HCT116 (cell line): ENCODE data around the gene DDOST. TPM values are rescaled to one million over a fixed set of nuclear protein-coding genes. Genes with fewer than 3 reads are reported as not detected.

ENCODE experiments used
- ATAC-seq: fragments of 200-7000 bp; cut with Tn5 transposase; 2 replicates; pipeline ENCODE4 v1.9.1; 2020; ENCODE audit warnings: mild to moderate bottlenecking, moderate library complexity
- BruUV-seq: library from RNA; stranded (reverse); fragments of 400-500 nt; replicated peaks from 2 replicates; lab custom pipeline; 2021; lab: Mats Ljungman, UMichigan
- CTCF ChIA-PET: fragments of 300-600 bp; sonication (Branson Sonifier 250); formaldehyde crosslinking; loops from one replicate; lab custom pipeline; 2021; ENCODE audit warnings: antibody characterized with exemption; lab: Charles Lee
- POLR2A ChIA-PET: fragments of 300-600, 350-600 bp; sonication (Branson Sonifier 250); formaldehyde crosslinking; loops from one replicate; lab custom pipeline; 2021; ENCODE audit warnings: antibody characterized with exemption; lab: Charles Lee
- RAD21 ChIA-PET, 2 experiments: fragments of 300-600 bp; sonication (Branson Sonifier 250); formaldehyde crosslinking; loops; one replicate each; lab custom pipeline; 2023; ENCODE audit warnings: low total read pairs in 2 of 2; ENCODE audit not compliant: uncharacterized antibody in 2 of 2, unreplicated experiment in 2 of 2, low non-redundant PET in 1 of 2; lab: Charles Lee
- DNase-seq: peaks from one replicate; pipeline ENCODE4 v3.0.0-alpha.2; 2010; ENCODE audit warnings: low read depth, low spot score
- H2AFZ ChIP-seq: fragments of 200-600 bp; shearing (Covaris generic), sonication (generic); 2 replicates; pipeline ENCODE4 v1.6.1; 2017; ENCODE audit warnings: low read depth, mixed run types, mixed read lengths, antibody characterized with exemption, low read length; ENCODE audit not compliant: poor library complexity, severe bottlenecking
- H3K27ac ChIP-seq: 2 replicates; pipeline ENCODE4 v1.5.1; 2012; ENCODE audit warnings: low read depth, low read length
- H3K27me3 ChIP-seq: fragments of 200-600 bp; sonication (generic); 2 replicates; pipeline ENCODE4 v1.6.1; 2016; ENCODE audit warnings: mixed run types, low read length, mixed read lengths; ENCODE audit not compliant: insufficient read depth
- H3K36me3 ChIP-seq, 2 experiments: fragments of 200-500 bp in 1 of 2; fragments of 200-600 bp in 1 of 2; sonication (Bioruptor generic) in 1 of 2; sonication (generic) in 1 of 2; 2 replicates each; pipeline versions ENCODE4 v1.5.1 to v1.6.1; 2014 to 2016; ENCODE audit warnings: low read length in 2 of 2, inconsistent platforms in 1 of 2, mixed read lengths in 1 of 2, mixed run types in 1 of 2; ENCODE audit not compliant: insufficient read depth in 2 of 2, control insufficient read depth in 1 of 2
- H3K4me1 ChIP-seq, 2 experiments: fragments of 200-600 bp in 1 of 2; sonication (generic) in 1 of 2; 2 replicates each; pipeline versions ENCODE4 v1.5.1 to v1.6.1; 2012 to 2017; ENCODE audit warnings: low read length in 2 of 2, inconsistent platforms in 1 of 2, mild to moderate bottlenecking in 1 of 2, mixed read lengths in 1 of 2, mixed run types in 1 of 2, moderate library complexity in 1 of 2; ENCODE audit not compliant: insufficient read depth in 2 of 2, control insufficient read depth in 1 of 2
- H3K4me2 ChIP-seq: fragments of 200-600 bp; sonication (generic); 2 replicates; pipeline ENCODE4 v1.6.1; 2017; ENCODE audit warnings: mixed run types, low read length, mixed read lengths
- H3K4me3 ChIP-seq, 2 experiments: fragments of 200-600 bp in 1 of 2; sonication (generic) in 1 of 2; replicated peaks in 1 of 2; 2 replicates each; pipeline ENCODE4 v1.5.1; 2011 to 2016; ENCODE audit warnings: low read length in 2 of 2, control low read depth in 1 of 2, low read depth in 1 of 2, mild to moderate bottlenecking in 1 of 2, mixed read lengths in 1 of 2, mixed run types in 1 of 2
- H3K79me2 ChIP-seq: fragments of 200-600 bp; sonication (generic); 2 replicates; pipeline ENCODE4 v1.6.1; 2017; ENCODE audit warnings: mild to moderate bottlenecking, mixed run types, low read length, moderate library complexity, mixed read lengths; ENCODE audit not compliant: insufficient read depth
- H3K9ac ChIP-seq: fragments of 200-600 bp; sonication (generic); 2 replicates; pipeline ENCODE4 v1.6.1; 2016; ENCODE audit warnings: low read length, mixed read lengths
- H3K9me2 ChIP-seq: fragments of 200-600 bp; sonication (generic), shearing (Covaris generic); 2 replicates; pipeline ENCODE4 v1.6.1; 2017; ENCODE audit warnings: mixed run types, mild to moderate bottlenecking, moderate library complexity; ENCODE audit not compliant: insufficient read depth
- H3K9me3 ChIP-seq, 2 experiments: fragments of 200-500 bp in 1 of 2; fragments of 200-600 bp in 1 of 2; sonication (Bioruptor generic) in 1 of 2; sonication (generic) in 1 of 2; 2 replicates each; pipeline ENCODE4 v1.6.1; 2014 to 2017; ENCODE audit warnings: low read length in 2 of 2, mixed read lengths in 2 of 2, inconsistent platforms in 1 of 2, low read depth in 1 of 2, mild to moderate bottlenecking in 1 of 2, mixed run types in 1 of 2, moderate library complexity in 1 of 2; ENCODE audit not compliant: control insufficient read depth in 1 of 2, insufficient read depth in 1 of 2
- H4K20me1 ChIP-seq: fragments of 200-600 bp; sonication (generic), shearing (Covaris generic); 2 replicates; pipeline ENCODE4 v1.6.1; 2017; ENCODE audit warnings: mixed run types, mild to moderate bottlenecking, moderate library complexity; ENCODE audit not compliant: insufficient read depth
- ATF3 ChIP-seq: IDR thresholded peaks from 2 replicates; pipeline ENCODE4 v1.6.1; 2012
- CBX3 ChIP-seq: IDR thresholded peaks from 2 replicates; pipeline ENCODE4 v1.6.1; 2012; ENCODE audit warnings: low read depth
- ELF1 ChIP-seq: IDR thresholded peaks from 2 replicates; pipeline ENCODE4 v1.6.1; 2012; ENCODE audit warnings: low read depth, borderline replicate concordance
- EZH2 ChIP-seq: fragments of 200-600 bp; sonication (generic); IDR thresholded peaks from 2 replicates; pipeline ENCODE4 v1.6.1; 2017; ENCODE audit warnings: antibody characterized with exemption, mixed run types
- JUND ChIP-seq: IDR thresholded peaks from 2 replicates; pipeline ENCODE4 v1.6.1; 2012
- POLR2A ChIP-seq: IDR thresholded peaks from 2 replicates; pipeline ENCODE4 v1.7.0; 2011; ENCODE audit warnings: borderline replicate concordance; ENCODE audit not compliant: insufficient read depth, insufficient read length; ENCODE audit errors: extremely low read depth
- POLR2AphosphoS5 ChIP-seq: IDR thresholded peaks from 2 replicates; pipeline ENCODE4 v1.6.1; 2011; ENCODE audit warnings: mild to moderate bottlenecking, low read depth, low read length, moderate library complexity
- RAD21 ChIP-seq: IDR thresholded peaks from 2 replicates; pipeline ENCODE4 v1.6.1; 2012; ENCODE audit warnings: low read depth, mild to moderate bottlenecking
- SIN3A ChIP-seq: IDR thresholded peaks from 2 replicates; pipeline ENCODE4 v1.6.1; 2012; ENCODE audit warnings: low read depth
- SP1 ChIP-seq: IDR thresholded peaks from 2 replicates; pipeline ENCODE4 v1.6.1; 2012; ENCODE audit warnings: low read depth
- SRF ChIP-seq: IDR thresholded peaks from 2 replicates; pipeline ENCODE4 v1.6.1; 2012; ENCODE audit warnings: low read depth
- TCF7L2 ChIP-seq: IDR thresholded peaks from 2 replicates; pipeline ENCODE4 v1.7.0; 2011; ENCODE audit warnings: borderline replicate concordance, inconsistent platforms; ENCODE audit not compliant: insufficient read depth, insufficient read length; ENCODE audit errors: extremely low read depth
- ZBTB33 ChIP-seq: IDR thresholded peaks from 2 replicates; pipeline ENCODE4 v1.6.1; 2011; ENCODE audit warnings: mild to moderate bottlenecking, low read length, moderate library complexity; ENCODE audit not compliant: insufficient replicate concordance; ENCODE audit errors: extremely low read depth
- ZFX ChIP-seq: fragments of 450-650 bp; IDR thresholded peaks from 2 replicates; pipeline ENCODE4 v1.6.1; 2017
- intact Hi-C: fragments of 100-400 bp; cut with micrococcal nuclease; formaldehyde crosslinking; loops from 2 replicates; pipeline ENCODE4 v1.10.0; 2022
- total RNA-seq: library from RNA; stranded (reverse); gene quantifications from one replicate; pipeline ENCODE4 v1.2.1, GENCODE V29; 2021; ENCODE audit not compliant: unreplicated experiment
- TF ChIP-seq, protein P1 (sequence below): IDR thresholded peaks from 2 replicates; pipeline ENCODE4 v1.6.1; 2012; ENCODE audit warnings: low read depth
- TF ChIP-seq, protein P2 (sequence below), 3 experiments: fragments of 200-600 bp in 1 of 3; sonication (generic) in 1 of 3; IDR thresholded peaks in 2 of 3; conservative IDR thresholded peaks in 1 of 3; 2 replicates each; pipeline ENCODE4 v1.5.1; 2012 to 2017; ENCODE audit warnings: low read depth in 2 of 3, low read length in 2 of 3, antibody characterized with exemption in 1 of 3, borderline replicate concordance in 1 of 3, control low read depth in 1 of 3, mild to moderate bottlenecking in 1 of 3, mixed read lengths in 1 of 3, mixed run types in 1 of 3, moderate library complexity in 1 of 3; ENCODE audit not compliant: insufficient read depth in 1 of 3

DDOST gene
- total RNA-seq, 1 experiment from 2014 or later: 387 TPM

DNA sequence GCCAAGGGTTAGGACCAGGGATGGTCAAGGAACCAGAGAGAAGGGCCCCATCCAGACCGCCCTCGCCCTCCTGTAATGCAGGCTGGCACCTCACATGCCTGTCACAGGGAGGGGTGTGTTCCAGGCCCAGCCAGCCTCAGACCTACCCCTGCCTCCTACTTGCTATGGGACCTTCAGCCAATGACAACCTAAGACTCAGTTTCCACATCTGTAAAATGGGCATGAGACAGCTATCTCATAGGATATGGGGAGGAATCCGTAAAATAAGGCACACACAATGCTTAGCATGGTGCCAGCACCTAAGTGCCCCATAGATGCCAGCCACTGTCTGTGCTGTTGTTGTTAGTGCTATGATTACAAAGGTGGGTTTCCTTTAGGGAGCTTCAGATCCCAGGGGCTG lies 48.7 kb upstream of the DDOST start:
- Histone ChIP-seq H3K36me3 (no peaks in the 10 kb centered on the region), H3K9me3 (no peaks in the 10 kb centered on the region), H3K4me2 (no peak overlapping the region), H4K20me1 (no peaks in the 10 kb centered on the region), H3K9me2 (no peaks in the 10 kb centered on the region), H3K27ac (no peak overlapping the region), H3K79me2 (no peaks in the 10 kb centered on the region), H3K9ac (no peak overlapping the region), H3K27me3 (no peaks in the 10 kb centered on the region), H2AFZ (no peak overlapping the region), H3K4me1 (no peaks in the 10 kb centered on the region), H3K4me3 (no peak overlapping the region)
- no TSS peak for BruUV-seq
- ChIA-PET CTCF (no interaction called here), RAD21 (no interaction called here), POLR2A (no interaction called here)
- TF ChIP-seq RAD21 (no peak), ZFX (no peak), POLR2A (no peak), ELF1 (no peak), SRF (no peak), SIN3A (no peak), POLR2AphosphoS5 (no peak), CBX3 (no peak), JUND (no peak), TCF7L2 (no peak), EZH2 (no peak), ATF3 (no peak), SP1 (no peak), ZBTB33 (no peak)
- TF ChIP-seq, protein P1, sequence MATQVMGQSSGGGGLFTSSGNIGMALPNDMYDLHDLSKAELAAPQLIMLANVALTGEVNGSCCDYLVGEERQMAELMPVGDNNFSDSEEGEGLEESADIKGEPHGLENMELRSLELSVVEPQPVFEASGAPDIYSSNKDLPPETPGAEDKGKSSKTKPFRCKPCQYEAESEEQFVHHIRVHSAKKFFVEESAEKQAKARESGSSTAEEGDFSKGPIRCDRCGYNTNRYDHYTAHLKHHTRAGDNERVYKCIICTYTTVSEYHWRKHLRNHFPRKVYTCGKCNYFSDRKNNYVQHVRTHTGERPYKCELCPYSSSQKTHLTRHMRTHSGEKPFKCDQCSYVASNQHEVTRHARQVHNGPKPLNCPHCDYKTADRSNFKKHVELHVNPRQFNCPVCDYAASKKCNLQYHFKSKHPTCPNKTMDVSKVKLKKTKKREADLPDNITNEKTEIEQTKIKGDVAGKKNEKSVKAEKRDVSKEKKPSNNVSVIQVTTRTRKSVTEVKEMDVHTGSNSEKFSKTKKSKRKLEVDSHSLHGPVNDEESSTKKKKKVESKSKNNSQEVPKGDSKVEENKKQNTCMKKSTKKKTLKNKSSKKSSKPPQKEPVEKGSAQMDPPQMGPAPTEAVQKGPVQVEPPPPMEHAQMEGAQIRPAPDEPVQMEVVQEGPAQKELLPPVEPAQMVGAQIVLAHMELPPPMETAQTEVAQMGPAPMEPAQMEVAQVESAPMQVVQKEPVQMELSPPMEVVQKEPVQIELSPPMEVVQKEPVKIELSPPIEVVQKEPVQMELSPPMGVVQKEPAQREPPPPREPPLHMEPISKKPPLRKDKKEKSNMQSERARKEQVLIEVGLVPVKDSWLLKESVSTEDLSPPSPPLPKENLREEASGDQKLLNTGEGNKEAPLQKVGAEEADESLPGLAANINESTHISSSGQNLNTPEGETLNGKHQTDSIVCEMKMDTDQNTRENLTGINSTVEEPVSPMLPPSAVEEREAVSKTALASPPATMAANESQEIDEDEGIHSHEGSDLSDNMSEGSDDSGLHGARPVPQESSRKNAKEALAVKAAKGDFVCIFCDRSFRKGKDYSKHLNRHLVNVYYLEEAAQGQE: no peak
- TF ChIP-seq, protein P2, sequence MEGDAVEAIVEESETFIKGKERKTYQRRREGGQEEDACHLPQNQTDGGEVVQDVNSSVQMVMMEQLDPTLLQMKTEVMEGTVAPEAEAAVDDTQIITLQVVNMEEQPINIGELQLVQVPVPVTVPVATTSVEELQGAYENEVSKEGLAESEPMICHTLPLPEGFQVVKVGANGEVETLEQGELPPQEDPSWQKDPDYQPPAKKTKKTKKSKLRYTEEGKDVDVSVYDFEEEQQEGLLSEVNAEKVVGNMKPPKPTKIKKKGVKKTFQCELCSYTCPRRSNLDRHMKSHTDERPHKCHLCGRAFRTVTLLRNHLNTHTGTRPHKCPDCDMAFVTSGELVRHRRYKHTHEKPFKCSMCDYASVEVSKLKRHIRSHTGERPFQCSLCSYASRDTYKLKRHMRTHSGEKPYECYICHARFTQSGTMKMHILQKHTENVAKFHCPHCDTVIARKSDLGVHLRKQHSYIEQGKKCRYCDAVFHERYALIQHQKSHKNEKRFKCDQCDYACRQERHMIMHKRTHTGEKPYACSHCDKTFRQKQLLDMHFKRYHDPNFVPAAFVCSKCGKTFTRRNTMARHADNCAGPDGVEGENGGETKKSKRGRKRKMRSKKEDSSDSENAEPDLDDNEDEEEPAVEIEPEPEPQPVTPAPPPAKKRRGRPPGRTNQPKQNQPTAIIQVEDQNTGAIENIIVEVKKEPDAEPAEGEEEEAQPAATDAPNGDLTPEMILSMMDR (IDR thresholded peaks at IDR 0.05 in 2 of 3, conservative IDR thresholded peaks at IDR 0.05 in 1 of 3; ENCODE audit: borderline replicate concordance in 1 of 3, insufficient read depth in 1 of 3, low read depth in 2 of 3, low read length in 2 of 3): no peak
- DNase-seq (no peak), ATAC-seq (no peak)
- intact Hi-C loops: no loop called here
